GM19193 (cell line): ENCODE results near the gene PDCL2.

Experiments
- POLR2A ChIP-seq: IDR thresholded peaks from 4 replicates; pipeline ENCODE4 v1.6.1; 2011; ENCODE audit not compliant: insufficient read depth, insufficient read length; ENCODE audit errors: extremely low read depth

PDCL2 gene

DNA sequence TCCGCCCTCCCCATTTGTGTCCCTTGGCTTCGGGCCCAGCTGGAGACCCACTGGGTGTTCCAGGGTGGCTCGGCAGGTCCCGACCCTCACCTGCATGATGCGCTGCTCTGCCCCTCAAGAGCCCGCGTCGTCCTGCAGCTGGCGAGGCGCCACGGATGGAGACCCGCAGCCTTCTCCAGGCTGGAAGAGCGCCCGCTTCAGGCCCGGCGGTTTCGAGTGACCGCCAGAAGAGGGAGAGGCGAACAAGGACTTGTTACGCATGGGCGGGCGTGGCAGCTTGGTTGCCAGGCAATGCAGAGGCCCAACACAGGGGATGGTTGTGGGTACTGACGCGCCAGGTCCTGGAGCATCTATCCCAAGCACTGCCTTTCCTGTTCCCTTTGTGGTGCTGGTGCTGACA, at the start of gene PDCL2:
PDCL2 (minus strand) TSS at position 232 of the 400 bp plus-strand sequence; CDS start at position 96, 136 bp downstream.
- no peak for TF ChIP-seq POLR2A

DNA sequence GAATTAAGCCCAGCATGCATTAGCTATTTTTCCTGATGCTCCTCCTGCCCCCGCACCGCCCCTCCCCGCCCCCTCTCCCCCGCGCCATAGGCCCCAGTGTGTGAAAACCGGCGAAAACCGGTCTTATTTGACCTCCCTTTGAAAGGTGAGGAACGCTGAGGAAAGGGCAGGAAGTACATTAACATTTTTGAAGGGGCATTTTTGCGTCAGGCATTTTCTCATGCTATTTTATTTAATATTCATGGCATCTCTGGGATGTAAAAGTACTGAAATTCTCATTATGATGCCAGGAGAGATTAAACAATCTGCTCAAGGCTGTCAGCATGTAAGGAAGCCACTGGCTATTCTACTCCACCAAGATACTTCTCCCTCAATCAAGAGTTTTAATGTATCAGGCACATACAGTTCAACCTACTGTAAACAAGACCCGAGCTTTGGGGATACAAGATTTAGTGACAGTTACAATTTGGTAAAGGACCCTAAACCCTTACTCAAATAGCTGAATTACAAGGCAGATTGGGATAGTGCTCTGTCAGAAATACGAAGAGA, 45.3 kb upstream of the PDCL2 start:
- TF ChIP-seq POLR2A: no peak

- TF ChIP-seq POLR2A: no peak
Observed at GRCh38 chr4:55636656-55636999, 44.6 kb upstream of the PDCL2 start.

DNA sequence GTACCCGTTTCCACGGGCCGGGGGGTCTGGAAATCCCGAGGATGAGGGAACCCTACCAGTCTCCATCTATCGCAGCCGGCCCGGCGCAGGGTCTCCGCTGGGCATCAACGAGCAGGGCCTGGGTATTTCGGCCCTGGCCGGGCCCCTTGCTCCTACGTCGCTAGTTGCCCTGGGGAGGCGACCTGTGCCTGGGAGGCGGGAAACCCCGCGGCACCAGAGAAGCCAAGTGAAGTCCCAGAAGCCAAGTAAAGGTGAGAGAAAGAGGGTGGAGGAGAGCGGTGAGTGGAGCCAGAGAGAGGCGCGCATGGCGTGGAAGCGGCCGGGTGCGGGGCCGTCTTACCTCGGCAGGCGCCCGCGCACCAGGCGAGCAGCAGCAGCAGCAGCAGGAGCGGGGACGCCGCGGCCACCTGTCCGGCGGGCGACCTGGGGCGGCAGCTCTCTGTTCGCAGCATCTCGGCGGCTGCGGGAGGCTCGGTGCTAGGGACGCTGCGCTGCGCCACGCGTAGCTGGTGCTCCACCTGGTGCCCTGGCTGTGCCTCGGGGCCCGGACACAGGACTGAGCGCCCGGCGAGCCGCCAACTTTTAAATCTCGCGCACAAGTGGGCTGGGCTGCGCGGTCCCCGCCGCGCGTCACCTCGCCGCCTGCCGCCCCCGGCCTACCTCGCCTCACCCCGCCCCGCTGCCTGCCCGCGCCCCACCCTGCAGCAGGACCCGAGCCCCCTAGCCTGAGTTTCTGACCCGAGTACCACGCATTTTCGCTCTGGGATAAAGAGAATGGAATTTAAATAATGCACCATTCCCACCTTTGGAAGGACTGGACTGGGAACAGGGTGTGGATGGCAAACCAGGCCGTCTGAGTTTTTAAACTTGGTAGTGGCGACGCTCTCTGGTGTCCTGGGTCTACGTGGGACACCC, 44.0 kb upstream of the PDCL2 start, which contains the start of gene NMU:
NMU (minus strand) TSS at position 558 of the 915 bp plus-strand sequence; CDS start at position 452, 106 bp downstream.
- TF ChIP-seq POLR2A: no peak

DNA sequence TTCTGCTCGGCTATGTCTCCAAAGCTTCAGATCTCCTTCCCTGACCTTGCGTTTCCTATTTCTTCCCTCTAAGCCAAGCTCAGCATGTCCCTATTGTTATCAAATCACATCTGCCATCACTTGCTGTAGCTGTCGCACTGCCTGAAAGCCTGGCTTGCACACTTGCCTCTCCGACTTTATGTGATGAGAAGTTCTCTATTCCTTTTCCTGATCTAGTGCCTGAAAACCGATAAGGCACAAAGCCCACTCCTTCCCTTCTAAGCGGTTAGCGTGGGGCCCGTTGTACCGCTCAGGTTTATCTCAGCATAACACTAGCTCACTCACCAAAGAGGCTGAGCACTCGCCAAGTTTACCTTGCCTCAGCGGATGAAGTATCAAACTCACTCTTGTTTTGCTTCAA, 43.2 kb upstream of the PDCL2 start:
- TF ChIP-seq POLR2A: no peak

GRCh38 chr4:55634417-55635128, 42.5 kb upstream of the PDCL2 start:
- no peak for TF ChIP-seq POLR2A

DNA sequence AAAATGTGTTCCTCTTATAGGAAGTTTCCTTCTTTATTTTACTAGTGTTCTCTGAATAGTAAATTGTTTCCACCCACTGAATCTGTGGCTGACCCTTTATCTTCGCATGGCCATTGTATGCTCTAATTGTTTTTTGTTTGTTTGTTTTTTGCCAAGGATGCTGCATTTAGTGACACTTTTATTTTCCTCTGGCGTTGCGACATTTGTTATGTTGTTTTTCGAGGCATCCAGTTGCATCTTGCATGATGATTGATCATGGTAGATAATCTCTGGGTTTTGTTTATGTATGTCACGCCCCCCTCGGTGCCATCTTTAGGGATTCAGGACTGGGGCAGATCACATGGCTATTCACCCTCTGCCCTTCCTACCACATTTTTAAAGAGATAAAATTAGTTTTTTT, 41.9 kb upstream of the PDCL2 start:
- TF ChIP-seq POLR2A: no peak

DNA sequence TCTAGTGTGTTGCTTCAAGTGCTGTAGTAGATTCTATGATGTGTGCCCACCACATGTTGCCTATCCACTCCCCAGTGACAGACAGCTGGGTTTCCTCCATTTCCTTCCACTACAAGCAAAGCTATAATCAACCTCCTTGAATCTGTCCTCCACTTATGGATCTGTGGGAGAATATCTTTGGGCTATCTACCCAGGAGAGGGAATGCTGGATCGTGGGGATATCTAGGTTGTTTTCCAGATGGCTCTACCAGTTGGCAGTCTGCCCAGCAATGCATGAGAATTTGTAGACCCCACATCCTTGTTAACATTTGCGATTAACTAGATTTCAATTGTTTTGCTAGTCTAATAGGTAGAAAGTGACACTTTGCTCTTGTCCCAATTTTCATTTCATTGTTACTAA, 33.8 kb upstream of the PDCL2 start:
- no peak for TF ChIP-seq POLR2A

DNA sequence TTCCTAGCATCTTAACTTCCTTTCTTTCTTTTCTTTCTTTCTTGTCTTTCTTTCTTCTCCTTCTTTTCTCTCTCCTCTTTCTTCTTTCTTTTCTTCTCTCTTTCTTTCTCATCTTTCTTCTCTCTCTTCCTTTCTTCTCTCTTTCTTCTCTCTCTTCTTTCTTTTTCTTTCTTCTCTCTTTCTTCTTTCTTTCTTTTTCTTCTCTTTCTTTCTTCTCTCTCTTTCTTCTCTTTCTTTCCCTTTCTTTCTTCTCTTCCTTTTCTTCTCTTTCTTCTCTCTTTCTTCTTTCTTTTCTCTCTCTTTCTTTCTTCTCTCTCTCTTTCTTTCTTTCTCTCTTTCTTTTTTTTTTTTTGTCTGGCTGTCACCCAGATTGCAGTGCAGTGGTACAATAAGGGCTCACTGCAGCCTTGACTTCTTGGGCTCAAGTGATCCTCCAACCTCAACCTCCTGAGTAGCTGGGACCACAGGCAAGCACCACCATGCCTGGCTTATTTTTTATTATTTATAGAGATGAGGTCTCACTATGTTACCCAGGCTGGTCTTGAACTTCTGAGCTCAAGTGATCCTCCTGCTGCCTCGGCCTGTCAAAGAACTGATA, 26.6 kb upstream of the PDCL2 start:
- no peak for TF ChIP-seq POLR2A

DNA sequence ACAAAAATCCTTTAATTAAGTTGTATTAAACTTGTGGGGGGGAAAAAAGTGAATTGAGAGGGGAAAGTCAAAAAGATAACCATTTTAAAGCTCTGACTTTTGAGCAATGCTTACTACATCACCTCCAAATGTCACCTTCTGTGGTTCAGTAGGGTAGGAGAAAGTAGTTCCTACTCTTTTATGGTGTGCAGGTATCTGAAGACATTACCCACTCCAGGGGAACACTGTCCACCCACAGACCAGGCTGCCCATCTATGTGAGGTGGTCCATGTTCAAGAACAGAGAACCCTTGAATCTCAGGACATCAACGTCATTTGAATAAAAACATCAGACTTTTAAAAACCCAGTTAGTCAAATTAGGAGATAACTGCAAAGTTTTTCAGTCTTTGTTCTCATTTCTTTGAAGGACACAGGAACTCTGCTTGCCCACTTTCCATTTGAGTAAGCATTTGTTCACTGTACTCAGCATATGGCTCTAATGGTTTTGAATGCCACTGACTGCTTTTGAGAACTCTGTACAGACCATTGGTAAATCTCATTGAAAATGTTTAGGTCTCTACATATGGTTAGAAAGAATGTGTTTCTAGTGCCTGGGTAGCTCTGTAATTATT, 25.6 kb upstream of the PDCL2 start:
- TF ChIP-seq POLR2A: no peak

GRCh38 chr4:55615008-55615407, 23.0 kb upstream of the PDCL2 start:
- no peak for TF ChIP-seq POLR2A

- no peak for TF ChIP-seq POLR2A
Observed at GRCh38 chr4:55613621-55614020, 21.6 kb upstream of the PDCL2 start.

GRCh38 chr4:55612341-55612740, 20.3 kb upstream of the PDCL2 start:
- TF ChIP-seq POLR2A: no peak

GRCh38 chr4:55611358-55612059, 19.5 kb upstream of the PDCL2 start:
- TF ChIP-seq POLR2A: no peak
